GM12878 (cell line): ENCODE data around the gene SEMA4D. TPM values are rescaled to one million over a fixed set of nuclear protein-coding genes. Genes with fewer than 3 reads are reported as not detected.

Experiments
- ATAC-seq: fragments of 200-7000 bp; cut with Tn5 transposase; 3 replicates; pipeline ENCODE4 v1.9.1; 2020; ENCODE audit warnings: mild to moderate bottlenecking, moderate library complexity
- BruUV-seq: library from RNA; stranded (reverse); fragments of 400-500 nt; replicated peaks from 2 replicates; lab custom pipeline; 2021; lab: Mats Ljungman, UMichigan
- CTCF ChIA-PET: fragments of 300-600 bp; sonication (Branson Sonifier 250); formaldehyde crosslinking; extraction: SDS; loops from one replicate; lab custom pipeline; 2021; ENCODE audit warnings: inconsistent platforms; lab: Yijun Ruan, JAX
- POLR2A ChIA-PET: fragments of 350-600 bp; formaldehyde crosslinking; extraction: SDS; loops from one replicate; lab custom pipeline; 2021; ENCODE audit warnings: inconsistent platforms; lab: Charles Lee
- RAD21 ChIA-PET: fragments of 300-600 bp; sonication (Branson Sonifier 250); formaldehyde crosslinking; loops from one replicate; lab custom pipeline; 2023; ENCODE audit warnings: antibody characterized with exemption; ENCODE audit not compliant: unreplicated experiment; lab: Charles Lee
- SMC1A ChIA-PET: fragments of 300-600 bp; sonication (Branson Sonifier 250); formaldehyde crosslinking; loops from one replicate; lab custom pipeline; 2023; ENCODE audit not compliant: unreplicated experiment, uncharacterized antibody; lab: Charles Lee
- DNase-seq: peaks from one replicate; pipeline ENCODE4 v3.0.0-alpha.2; 2011; ENCODE audit warnings: low read depth, low spot score
- FAIRE-seq: peaks from 3 replicates; lab custom pipeline; 2011; peaks lifted over from hg19 to GRCh38; lab: Jason Lieb, UNC
- H2AFZ ChIP-seq: 2 replicates; pipeline ENCODE4 v1.6.0; 2011; ENCODE audit warnings: low read depth, low read length, control low read depth; ENCODE audit not compliant: control insufficient read depth
- H3K27ac ChIP-seq: 2 replicates; pipeline ENCODE4 v1.5.1; 2011; ENCODE audit warnings: control low read depth; ENCODE audit not compliant: control insufficient read depth, insufficient read depth
- H3K27me3 ChIP-seq, 2 experiments: replicated peaks in 1 of 2; 2 replicates each; pipeline versions ENCODE4 v1.6.0 to v1.6.1; 2011; ENCODE audit warnings: low read length in 1 of 2; ENCODE audit not compliant: control insufficient read depth in 2 of 2, insufficient read depth in 2 of 2
- H3K36me3 ChIP-seq, 2 experiments: 2 replicates each; pipeline ENCODE4 v1.5.1; 2011; ENCODE audit warnings: low read length in 1 of 2; ENCODE audit not compliant: control insufficient read depth in 2 of 2, insufficient read depth in 2 of 2
- H3K4me1 ChIP-seq: 2 replicates; pipeline ENCODE4 v1.6.1; 2011; ENCODE audit warnings: mild to moderate bottlenecking, low read length, moderate library complexity, mixed read lengths; ENCODE audit not compliant: control insufficient read depth, insufficient read depth
- H3K4me2 ChIP-seq: 2 replicates; pipeline ENCODE4 v1.6.0; 2011; ENCODE audit warnings: control low read depth; ENCODE audit not compliant: control insufficient read depth, insufficient read depth
- H3K4me3 ChIP-seq: fragments of 200-600 bp; sonication (generic); 2 replicates; pipeline ENCODE4 v1.5.1; 2016
- H3K79me2 ChIP-seq: 2 replicates; pipeline ENCODE4 v1.6.0; 2011; ENCODE audit warnings: low read length; ENCODE audit not compliant: control insufficient read depth, insufficient read depth
- H3K9ac ChIP-seq: 2 replicates; pipeline ENCODE4 v1.8.0; 2011; ENCODE audit warnings: low read length, control low read depth, mixed read lengths; ENCODE audit not compliant: control insufficient read depth, insufficient read depth
- H3K9me3 ChIP-seq: replicated peaks from 3 replicates; pipeline ENCODE4 v1.5.1; 2011; ENCODE audit warnings: mild to moderate bottlenecking, low read length; ENCODE audit not compliant: control insufficient read depth, insufficient read depth
- H4K20me1 ChIP-seq: 2 replicates; pipeline ENCODE4 v1.6.0; 2011; ENCODE audit not compliant: control insufficient read depth, insufficient read depth
- CBX3 ChIP-seq: fragments of 200-600 bp; sonication (generic); IDR thresholded peaks from 2 replicates; pipeline ENCODE4 v1.6.1; 2016; ENCODE audit warnings: low read depth, borderline replicate concordance
- EGR1 ChIP-seq, 2 experiments: IDR thresholded peaks; 1 replicate in 1 of 2; 2 replicates in 1 of 2; pipeline ENCODE4 v1.6.1; 2011 to 2012; ENCODE audit warnings: low read depth in 2 of 2, low read length in 2 of 2, borderline replicate concordance in 1 of 2, mild to moderate bottlenecking in 1 of 2, moderate library complexity in 1 of 2
- IKZF2 ChIP-seq, 2 experiments: fragments of 450-650 bp; IDR thresholded peaks; 2 replicates each; pipeline ENCODE4 v1.6.1; 2017; ENCODE audit warnings: mild to moderate bottlenecking in 2 of 2, moderate library complexity in 2 of 2
- MEF2A ChIP-seq: IDR thresholded peaks from 2 replicates; pipeline ENCODE4 v1.6.1; 2011; ENCODE audit warnings: low read depth, mild to moderate bottlenecking, low read length, moderate library complexity; ENCODE audit not compliant: insufficient read depth
- NFYB ChIP-seq: IDR thresholded peaks from 2 replicates; pipeline ENCODE4 v1.6.1; 2011; ENCODE audit warnings: low read depth, mild to moderate bottlenecking, low read length, improper control_type of control experiment, moderate library complexity; ENCODE audit not compliant: insufficient read depth
- POLR2A ChIP-seq: IDR thresholded peaks from 2 replicates; pipeline ENCODE4 v1.6.1; 2011; ENCODE audit warnings: low read depth, mild to moderate bottlenecking, low read length
- SREBF1 ChIP-seq: IDR thresholded peaks from 2 replicates; pipeline ENCODE4 v1.6.1; 2012; ENCODE audit warnings: mild to moderate bottlenecking, low read length
- SRF ChIP-seq, 2 experiments: IDR thresholded peaks; 2 replicates each; pipeline ENCODE4 v1.6.1; 2011; ENCODE audit warnings: low read depth in 2 of 2, low read length in 2 of 2, mild to moderate bottlenecking in 1 of 2, moderate library complexity in 1 of 2
- TCF7 ChIP-seq: IDR thresholded peaks from 2 replicates; pipeline ENCODE4 v1.6.1; 2014; ENCODE audit warnings: antibody characterized with exemption, borderline replicate concordance
- WGBS: methylation state at CpG from one replicate; pipeline ENCODE4 v1.1.6; 2016; ENCODE audit warnings: low lambda C conversion rate; ENCODE audit not compliant: insufficient replicate concordance, insufficient coverage; ENCODE audit errors: missing lambda C conversion rate; 5-methylcytosine and 5-hydroxymethylcytosine counted together
- in situ Hi-C: fragments of 300-500 bp; cut with MboI; formaldehyde crosslinking; loops from 9 replicates; pipeline ENCODE4 v1.14.3; 2018; ENCODE audit warnings: mixed read lengths
- intact Hi-C: fragments of 100-400 bp; cut with micrococcal nuclease; formaldehyde crosslinking; loops from one replicate; pipeline ENCODE4 v1.14.2; 2022; ENCODE audit not compliant: unreplicated experiment
- polyA plus RNA-seq, 11 experiments: library from polyadenylated mRNA; depleted of rRNA in 4 of 11; unstranded in 6 of 11; stranded (reverse) in 5 of 11; fragments of >200 nt; fragmentation: Nextera tagmentation in 4 of 11; fragmentation: Illumina TruSeq in 1 of 11; extraction: Ambion mirVana in 4 of 11; extraction: Trizol in 1 of 11; gene quantifications; 1 replicate in 1 of 11; 2 replicates in 10 of 11; pipeline versions ENCODE4 v1.2.1 to v1.2.3, GENCODE V29; 2011 to 2016; ENCODE audit warnings: inconsistent platforms in 2 of 11, missing spikeins in 2 of 11, low read depth in 1 of 11
- total RNA-seq, 4 experiments: library from RNA; depleted of rRNA in 3 of 4; stranded (reverse); fragments of >200 nt in 3 of 4; fragmentation: Illumina TruSeq in 1 of 4; extraction: Trizol in 1 of 4; gene quantifications; 2 replicates each; pipeline versions ENCODE4 v1.2.1 to v1.2.3, GENCODE V29; 2013 to 2021
- TF ChIP-seq, protein P1 (sequence below): IDR thresholded peaks from 2 replicates; pipeline ENCODE4 v1.6.1; 2011; ENCODE audit warnings: mild to moderate bottlenecking, low read depth, low read length, moderate library complexity; ENCODE audit not compliant: insufficient replicate concordance
- TF ChIP-seq, protein P2 (sequence below): IDR thresholded peaks from 2 replicates; pipeline ENCODE4 v1.6.1; 2011; ENCODE audit warnings: low read depth, low read length, improper control_type of control experiment, borderline replicate concordance

Gene SEMA4D
- total and polyA plus RNA-seq, 10 of the 15 experiments (the other 5 are each of a cell fraction or from before 2014, with no cell fraction given): 15.1 to 136 (median 39.6) TPM

DNA sequence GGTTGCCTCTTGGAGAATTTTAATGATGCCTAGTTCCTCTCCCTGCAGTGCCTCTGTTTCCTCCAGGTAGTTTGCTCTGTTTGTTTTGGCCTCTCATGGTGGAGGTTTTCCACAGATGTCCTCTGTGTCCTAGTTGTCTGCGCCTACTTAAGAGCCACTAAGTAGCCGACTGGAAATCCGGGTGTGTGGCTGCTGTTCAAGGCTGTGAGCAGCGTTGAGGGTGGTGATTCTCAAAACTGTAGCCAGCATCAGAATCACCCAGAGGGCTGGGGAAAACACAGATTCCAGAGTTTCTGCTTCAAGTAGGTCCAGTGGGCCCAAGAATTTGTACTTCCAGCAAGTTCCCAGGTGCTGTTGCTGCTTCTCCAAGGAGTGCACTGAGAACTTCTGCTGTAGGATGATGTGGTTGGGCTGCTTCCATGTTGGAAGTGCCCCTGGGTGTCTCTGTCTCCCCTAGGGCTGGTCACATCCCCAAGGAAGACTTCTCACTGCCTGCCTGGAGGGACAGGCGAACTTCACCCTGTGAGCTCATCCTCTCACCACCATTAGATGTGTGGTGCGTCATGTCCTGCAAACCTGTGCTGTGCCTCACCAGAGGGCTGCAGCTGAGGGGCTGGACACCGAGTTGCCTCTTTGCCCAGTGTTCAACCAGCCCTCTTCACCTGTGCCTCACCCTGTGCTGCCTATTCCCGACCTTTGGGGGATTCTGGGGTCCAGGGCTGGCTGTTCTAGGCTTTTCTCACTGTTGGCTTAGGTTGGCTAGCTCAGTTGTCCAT is 144.9 kb downstream of the SEMA4D start:
- Histone ChIP-seq H3K4me3 (no peak overlapping the region), H3K9ac (no peak overlapping the region), H3K27me3 (no peaks in the 10 kb centered on the region), H3K79me2 (no peaks in the 10 kb centered on the region), H3K4me2 (no peak overlapping the region), H3K36me3 (peaks cover 43 to 48% of the 10 kb centered on the region in 2 experiments), H4K20me1 (no peaks in the 10 kb centered on the region), H3K4me1 (peaks cover 10% of the 10 kb centered on the region), H3K9me3 (no peaks in the 10 kb centered on the region), H2AFZ (no peak overlapping the region), H3K27ac (no peak overlapping the region)
- in situ Hi-C loops (no loop called here), intact Hi-C loops (no loop called here)
- ChIA-PET CTCF (no interaction called here), POLR2A (no interaction called here), RAD21 (interaction anchor here (0.9 kb wide), 1 partner anchor 32 kb away, joined by 4 read pairs; no protein-coding TSS in a partner anchor), SMC1A (interaction anchor here (1.2 to 1.5 kb wide), 2 partner anchors 10 to 13 kb away, joined by 3 to 4 read pairs; no protein-coding TSS in a partner anchor)
- WGBS: 94% methylated on average over 8 of the region's 8 CpGs
- no peak for FAIRE-seq
- BruUV-seq: no TSS peak
- ATAC-seq: no peak
- no peak for DNase-seq
- TF ChIP-seq SREBF1 (no peak), POLR2A (0 out of 2 replicates have a peak, but pooled peaks have one; percentile 21)

DNA sequence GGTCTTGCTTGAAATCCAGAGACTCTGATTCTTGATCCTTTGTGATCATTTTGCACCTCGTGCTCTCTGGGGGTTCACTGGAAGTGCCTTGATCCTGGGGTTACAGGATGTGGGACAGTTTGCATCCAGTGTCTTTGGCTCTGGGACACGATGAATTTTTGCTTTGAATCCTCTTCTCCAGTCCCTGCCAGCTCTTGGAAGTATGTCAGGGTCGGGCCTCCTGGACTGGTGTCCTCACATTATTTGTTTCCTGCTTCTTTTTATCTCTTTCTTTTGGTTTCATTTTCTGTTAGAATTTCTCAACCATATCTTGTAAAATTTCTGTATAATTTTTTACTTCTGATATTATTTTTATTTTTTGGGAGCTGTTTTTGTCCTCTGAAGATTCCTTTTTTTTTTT is 145.5 kb downstream of the SEMA4D start:
- ChIA-PET RAD21 (interaction anchor here (0.9 kb wide), 1 partner anchor 31 kb away, joined by 4 read pairs; no protein-coding TSS in a partner anchor), POLR2A (no interaction called here), SMC1A (interaction anchor here (1.2 to 1.5 kb wide), 2 partner anchors 10 to 13 kb away, joined by 3 to 4 read pairs; no protein-coding TSS in a partner anchor), CTCF (no interaction called here)
- intact Hi-C loops (no loop called here), in situ Hi-C loops (no loop called here)
- FAIRE-seq: no peak
- H3K27me3 ChIP-seq: no peaks in the 10 kb centered on the region
- no peak overlapping the region; the same call in 1 of the 2 replicates for H3K9ac ChIP-seq
- H3K4me3 ChIP-seq: no peak overlapping the region
- BruUV-seq: no TSS peak
- H3K36me3 ChIP-seq: peaks cover 41 to 49% of the 10 kb centered on the region in 2 experiments
- no peak overlapping the region for H3K4me2 ChIP-seq
- H3K9me3 ChIP-seq: no peaks in the 10 kb centered on the region
- H3K27ac ChIP-seq: no peak overlapping the region
- H4K20me1 ChIP-seq: no peaks in the 10 kb centered on the region
- no peak for TF ChIP-seq MEF2A
- TF ChIP-seq, protein P1, sequence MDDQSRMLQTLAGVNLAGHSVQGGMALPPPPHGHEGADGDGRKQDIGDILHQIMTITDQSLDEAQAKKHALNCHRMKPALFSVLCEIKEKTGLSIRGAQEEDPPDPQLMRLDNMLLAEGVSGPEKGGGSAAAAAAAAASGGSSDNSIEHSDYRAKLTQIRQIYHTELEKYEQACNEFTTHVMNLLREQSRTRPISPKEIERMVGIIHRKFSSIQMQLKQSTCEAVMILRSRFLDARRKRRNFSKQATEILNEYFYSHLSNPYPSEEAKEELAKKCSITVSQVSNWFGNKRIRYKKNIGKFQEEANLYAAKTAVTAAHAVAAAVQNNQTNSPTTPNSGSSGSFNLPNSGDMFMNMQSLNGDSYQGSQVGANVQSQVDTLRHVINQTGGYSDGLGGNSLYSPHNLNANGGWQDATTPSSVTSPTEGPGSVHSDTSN: no peak
- TF ChIP-seq, protein P2, sequence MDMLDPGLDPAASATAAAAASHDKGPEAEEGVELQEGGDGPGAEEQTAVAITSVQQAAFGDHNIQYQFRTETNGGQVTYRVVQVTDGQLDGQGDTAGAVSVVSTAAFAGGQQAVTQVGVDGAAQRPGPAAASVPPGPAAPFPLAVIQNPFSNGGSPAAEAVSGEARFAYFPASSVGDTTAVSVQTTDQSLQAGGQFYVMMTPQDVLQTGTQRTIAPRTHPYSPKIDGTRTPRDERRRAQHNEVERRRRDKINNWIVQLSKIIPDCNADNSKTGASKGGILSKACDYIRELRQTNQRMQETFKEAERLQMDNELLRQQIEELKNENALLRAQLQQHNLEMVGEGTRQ: no peak
- TF ChIP-seq IKZF2 (IDR thresholded peaks at IDR 0.05): no peak
- TF ChIP-seq CBX3: no peak
- no peak for TF ChIP-seq EGR1 (IDR thresholded peaks at IDR 0.05; ENCODE audit: borderline replicate concordance in 1 of 2, low read depth in 2 of 2, low read length in 2 of 2)
- no peak for TF ChIP-seq SRF (IDR thresholded peaks at IDR 0.05; ENCODE audit: low read depth in 2 of 2, low read length in 2 of 2)
- no peak for TF ChIP-seq NFYB
- TF ChIP-seq TCF7: no peak
- TF ChIP-seq, all 136 proteins: peak for 0
- H3K4me1 ChIP-seq: peaks cover 10% of the 10 kb centered on the region
- no peaks in the 10 kb centered on the region for H3K79me2 ChIP-seq
- 71% methylated on average over 3 of the region's 3 CpGs for WGBS
- no peak overlapping the region for H2AFZ ChIP-seq
- ATAC-seq (no peak), DNase-seq (no peak)
